EL (cell line): ENCODE results near the gene CCDC85A.

Source experiments
- DNase-seq: peaks from one replicate; pipeline ENCODE4 v3.0.0-alpha.2; 2016

Gene CCDC85A

GRCh38 chr2:56244506-56244905 is 60.7 kb downstream of the CCDC85A start:
- no peak for DNase-seq

- DNase-seq: peak; percentile 70
Observed at GRCh38 chr2:56244911-56245530, 61.2 kb downstream of the CCDC85A start.

GRCh38 chr2:56248965-56249742 is 65.4 kb downstream of the CCDC85A start:
- DNase-seq: peak; percentile 68

GRCh38 chr2:56250153-56250729 is 66.5 kb downstream of the CCDC85A start:
- DNase-seq: no peak

DNA sequence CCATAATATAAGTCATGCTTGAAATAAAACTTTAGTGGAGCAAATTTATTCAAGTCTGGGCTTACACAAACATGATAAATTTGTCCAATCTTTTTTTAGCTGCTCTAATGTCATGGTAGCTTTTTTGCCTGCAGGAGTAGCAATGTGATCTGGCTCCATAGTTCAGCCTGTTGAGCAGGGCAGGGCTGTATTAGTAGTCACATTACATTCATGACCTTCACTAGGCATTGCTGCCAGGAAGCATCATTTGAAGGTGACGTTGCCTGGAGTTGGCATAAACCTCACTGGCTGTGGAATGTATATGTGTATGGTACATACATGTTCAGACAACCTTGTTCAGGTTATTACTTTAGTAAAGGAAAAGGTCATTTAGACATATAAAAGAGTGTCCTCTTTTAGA is 76.6 kb downstream of the CCDC85A start:
- DNase-seq: no peak

DNA sequence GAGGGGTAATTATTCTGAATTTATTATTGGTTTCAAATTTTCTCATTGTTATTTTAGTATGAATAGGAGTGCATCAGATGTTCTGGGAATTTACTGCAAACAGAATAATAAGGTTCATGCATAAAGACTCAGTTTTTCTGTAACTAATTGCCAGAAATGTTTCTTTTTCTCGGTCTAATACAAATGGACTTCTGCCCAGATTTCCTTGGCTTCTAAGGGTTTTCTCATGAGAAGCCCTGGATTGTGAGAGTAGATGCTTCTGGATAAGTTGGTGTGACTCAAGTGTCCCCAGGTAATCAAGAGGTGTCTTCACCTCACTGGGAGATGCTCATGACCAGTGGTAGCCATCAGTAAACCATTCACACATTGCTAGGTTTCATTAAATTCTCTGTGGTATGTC is 78.5 kb downstream of the CCDC85A start:
- no peak for DNase-seq

- DNase-seq: peak; percentile 63
Observed at GRCh38 chr2:56263876-56264275, 80.1 kb downstream of the CCDC85A start.

DNA sequence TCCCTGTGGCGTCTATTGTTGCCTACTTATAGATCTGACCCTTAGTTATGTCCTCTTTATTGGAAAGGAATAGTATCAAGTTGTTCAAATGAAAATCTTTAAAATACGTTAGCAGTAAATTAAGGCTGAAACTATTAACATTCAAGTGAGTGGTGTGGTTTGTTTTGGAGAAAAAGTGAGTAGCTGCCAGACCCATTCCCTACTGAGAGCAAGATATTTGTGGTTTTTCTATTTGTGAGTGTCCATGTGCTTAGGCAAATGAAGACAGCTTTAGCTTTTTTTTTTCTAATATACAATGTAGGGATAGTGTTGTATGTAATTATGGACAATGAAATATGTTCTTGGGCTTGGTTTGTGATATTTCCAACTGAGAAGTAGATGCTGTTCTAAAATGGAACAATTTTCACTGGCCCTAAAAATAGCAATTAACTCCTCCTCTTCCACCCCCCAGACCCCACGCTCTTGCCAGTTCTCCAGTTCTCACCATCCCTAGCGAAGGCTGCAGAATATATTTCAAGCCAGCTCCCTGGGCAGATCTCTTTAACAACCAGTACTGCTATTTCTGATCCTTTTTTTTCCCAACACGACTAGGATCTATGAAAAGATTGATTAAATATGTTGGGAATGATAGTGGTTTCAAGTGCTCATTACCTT is 83.1 kb downstream of the CCDC85A start:
- DNase-seq: no peak

DNA sequence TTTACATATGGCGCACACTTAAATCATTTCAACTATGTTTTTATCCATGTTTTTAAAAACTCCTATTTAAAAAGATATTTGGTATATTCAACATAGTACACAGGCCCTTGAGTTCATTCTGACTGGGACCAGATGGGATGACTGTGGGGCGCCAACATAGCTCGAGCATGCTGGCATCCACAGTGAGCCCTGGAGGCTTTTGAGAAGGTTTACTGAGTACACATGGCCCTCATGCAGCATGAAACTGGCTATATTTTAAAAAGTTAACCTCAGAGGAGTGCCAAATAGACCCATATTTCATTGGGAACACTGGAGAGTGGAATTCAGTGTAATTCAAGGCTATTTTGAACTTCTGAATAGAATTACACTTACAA is 83.6 kb downstream of the CCDC85A start:
- DNase-seq: no peak

- no peak for DNase-seq
Observed at GRCh38 chr2:56268856-56269255, 85.1 kb downstream of the CCDC85A start.

DNA sequence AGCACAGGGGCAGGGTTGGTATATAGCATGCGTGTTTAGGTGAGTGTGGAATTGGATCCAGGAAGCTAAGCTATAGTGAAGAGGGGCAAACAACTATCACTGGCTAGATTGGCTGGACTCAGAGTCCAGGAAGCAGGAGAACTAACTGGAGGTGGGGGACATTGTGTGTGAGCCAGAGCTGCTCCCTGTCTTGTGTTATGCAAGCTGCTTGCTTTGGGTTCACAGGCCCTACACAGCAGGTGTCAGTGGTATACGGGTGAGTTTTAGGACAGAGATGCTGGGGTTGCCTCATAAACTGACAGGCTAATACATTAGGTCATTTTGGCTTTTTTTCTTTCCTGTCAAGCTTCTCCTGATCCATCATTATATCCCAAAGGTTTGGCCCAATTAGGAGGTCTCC is 87.5 kb downstream of the CCDC85A start:
- DNase-seq: no peak

DNA sequence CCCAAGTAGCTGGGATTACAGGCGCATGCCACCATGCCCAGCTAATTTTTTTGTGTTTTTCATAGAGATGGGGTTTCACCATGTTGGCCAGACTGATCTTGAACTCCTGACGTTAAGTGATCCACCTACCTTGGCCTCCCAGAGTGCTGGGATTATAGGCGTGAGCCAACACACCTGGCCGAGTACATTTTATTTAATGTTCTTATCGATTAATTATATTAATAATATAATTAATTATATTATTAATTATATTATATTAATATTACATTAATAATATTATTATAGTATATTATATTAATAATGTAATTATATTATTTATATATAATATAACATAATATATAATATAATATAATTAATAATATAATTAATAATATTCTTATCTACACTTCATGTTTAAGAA is 101.4 kb downstream of the CCDC85A start:
- no peak for DNase-seq

GRCh38 chr2:56286936-56287335 is 103.1 kb downstream of the CCDC85A start:
- peak; percentile 20 for DNase-seq

GRCh38 chr2:56287508-56287907 is 103.7 kb downstream of the CCDC85A start:
- DNase-seq: peak; percentile 28

DNA sequence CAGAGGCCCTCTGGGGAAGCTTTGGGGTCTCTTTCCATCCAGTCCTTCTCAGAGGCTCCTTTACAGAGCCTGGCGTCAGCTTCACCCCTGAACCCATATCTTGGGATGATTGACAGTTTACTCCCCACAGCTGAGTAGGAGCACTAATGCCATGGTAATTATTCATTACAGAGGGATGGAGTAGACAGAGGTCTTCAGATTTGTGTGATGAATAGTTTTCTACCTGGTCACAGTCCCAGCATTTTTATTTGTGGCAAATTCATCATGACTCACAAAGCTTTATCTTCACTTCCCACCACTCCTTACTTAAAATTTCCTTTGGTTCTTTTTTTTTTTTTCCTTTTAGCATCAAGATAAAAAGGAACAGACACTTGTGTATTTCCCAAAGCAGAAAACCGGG is 104.2 kb downstream of the CCDC85A start:
- peak; percentile 82 for DNase-seq

DNA sequence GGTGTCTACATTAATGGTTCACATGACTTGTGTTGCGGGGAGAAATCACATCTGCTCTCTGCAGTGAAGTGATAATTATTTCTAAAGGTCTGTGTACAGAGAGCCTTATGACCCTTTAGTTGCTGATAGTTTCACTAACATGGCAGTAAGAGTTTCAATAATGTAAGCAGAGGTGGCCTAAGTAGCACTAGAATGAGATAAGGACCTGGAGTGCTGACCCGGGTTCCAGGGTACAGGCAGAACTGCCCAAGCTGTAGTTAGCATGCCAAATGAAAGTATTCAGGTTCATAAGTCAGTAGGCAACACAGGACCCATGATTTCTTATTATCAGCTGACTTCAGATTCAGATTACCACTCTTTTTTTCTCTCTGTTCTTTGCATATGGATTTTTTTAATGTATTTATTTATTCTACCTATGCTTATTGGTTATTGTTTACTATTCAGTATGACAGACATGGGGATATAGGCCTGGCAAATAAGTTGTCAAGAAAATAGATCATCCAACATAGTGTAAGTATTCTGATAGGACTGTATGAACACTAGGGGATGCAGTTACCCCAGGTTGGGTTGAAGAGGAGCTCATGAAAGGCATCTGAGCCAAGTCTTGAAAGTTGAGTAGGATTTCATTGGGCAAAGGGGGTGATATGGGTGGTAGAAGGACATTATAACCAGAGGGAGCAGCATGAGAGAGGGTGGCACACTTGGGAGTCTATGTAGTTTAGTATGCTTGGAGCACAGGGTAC is 105.2 kb downstream of the CCDC85A start:
- DNase-seq: peak; percentile 31

DNA sequence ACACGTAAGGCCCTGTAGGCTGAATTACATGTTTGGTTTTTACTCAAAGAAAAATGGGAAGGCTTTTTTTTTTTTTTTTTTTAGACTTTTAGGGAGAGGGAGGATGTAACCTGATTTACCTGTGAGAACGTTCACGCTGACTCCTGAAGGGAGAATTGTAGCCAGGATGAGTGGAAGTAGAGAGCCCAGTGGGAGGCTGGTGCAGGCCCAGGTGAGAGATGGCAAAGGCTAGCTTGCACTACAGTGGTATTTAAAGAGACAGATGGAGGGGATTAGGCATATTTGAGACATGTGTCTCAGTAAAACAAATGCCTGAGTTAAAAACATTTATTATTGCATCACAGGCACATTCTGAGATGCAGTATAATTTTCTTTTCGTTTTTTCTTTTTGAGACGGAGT is 107.9 kb downstream of the CCDC85A start:
- DNase-seq: no peak

- no peak for DNase-seq
Observed at GRCh38 chr2:56292951-56293350, 109.2 kb downstream of the CCDC85A start.

DNA sequence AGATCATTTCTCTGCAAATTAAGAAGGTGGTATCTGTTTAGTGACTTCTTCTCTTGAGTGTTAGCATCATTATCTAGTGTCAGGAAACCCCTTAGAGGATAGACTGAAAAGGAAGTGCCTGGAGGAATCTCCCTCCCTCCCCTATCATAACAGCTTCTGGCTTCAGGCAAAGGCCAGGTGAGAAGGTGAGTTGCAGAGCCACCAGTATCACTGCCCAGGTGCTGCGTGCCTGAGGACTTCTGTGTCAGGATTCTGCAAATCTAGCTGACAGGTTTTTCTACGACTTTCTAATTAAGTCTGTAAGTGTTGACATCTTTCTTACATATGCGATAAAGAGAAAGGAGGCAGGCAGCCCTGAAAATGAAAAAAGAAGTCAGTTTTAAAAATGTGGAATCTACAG is 111.9 kb downstream of the CCDC85A start:
- DNase-seq: no peak

DNA sequence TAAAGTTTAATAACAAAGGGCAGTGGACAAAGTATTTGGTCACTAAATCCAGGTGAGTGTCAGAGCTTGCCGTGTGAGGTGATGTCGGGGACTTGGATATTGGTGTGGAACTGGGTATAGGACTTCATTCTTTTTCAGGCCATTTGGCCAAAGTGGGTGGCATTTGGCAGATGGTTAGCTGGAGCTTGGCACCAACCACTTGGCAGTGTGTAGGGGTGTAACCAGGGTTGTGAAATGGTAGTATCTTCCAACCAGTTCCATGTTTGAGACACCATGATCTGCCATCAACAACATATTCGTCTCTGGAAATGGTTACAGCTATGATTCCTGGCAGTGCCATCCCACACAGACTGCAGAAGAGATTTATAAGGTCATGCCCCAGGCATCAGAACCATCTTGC is 113.9 kb downstream of the CCDC85A start:
- DNase-seq: no peak

DNA sequence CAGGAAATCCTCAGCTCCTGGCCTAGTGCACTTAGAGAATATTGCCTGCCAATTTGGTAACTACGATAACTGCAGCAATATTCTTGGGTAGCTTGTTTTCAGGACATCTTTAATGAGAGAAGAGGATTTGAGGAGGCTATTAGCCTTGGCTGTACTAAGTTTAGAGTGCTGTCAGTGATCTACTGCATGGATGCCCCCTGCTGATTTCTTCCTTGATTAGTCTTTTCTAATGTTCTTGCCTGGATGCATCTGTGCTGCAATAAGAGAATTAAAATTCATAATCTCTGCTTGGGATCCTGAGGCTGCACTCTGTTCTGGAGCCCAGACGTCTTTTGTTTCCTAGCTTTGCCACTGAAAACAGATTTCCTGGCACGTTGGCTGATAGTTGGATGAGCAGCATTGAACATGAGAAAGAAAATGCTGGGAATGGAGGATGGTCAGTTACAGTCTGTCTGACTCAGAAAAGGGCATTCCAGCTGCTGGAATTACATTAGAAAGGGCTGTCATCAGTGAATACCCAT is 115.4 kb downstream of the CCDC85A start:
- peak; percentile 65 for DNase-seq

DNA sequence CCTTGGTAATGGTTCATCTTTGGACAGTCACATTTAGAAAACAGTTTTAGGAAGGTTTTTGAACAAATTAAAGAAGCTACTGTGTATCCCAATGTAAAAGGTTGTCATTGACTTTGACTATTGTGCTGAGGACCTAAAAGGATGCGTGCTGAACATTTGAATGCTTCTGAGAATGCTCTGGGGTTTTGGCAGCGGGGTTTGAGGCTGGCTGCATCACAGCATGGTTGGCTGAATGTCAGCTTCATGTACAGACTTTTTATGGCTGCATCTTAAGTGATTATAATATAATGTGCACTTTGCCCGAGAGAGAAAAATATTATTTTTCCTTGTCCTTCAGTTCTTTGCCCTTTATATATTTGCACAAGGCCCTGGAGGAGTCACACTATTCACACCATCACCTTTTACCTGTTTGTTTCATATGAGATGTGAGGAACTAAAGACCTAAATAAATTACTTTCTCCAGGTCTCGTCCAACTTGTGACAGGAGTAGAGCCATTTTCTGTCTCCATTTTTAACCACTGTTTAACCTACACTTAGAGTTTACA is 125.9 kb downstream of the CCDC85A start:
- no peak for DNase-seq

- DNase-seq: no peak
Observed at GRCh38 chr2:56313500-56313921, 129.7 kb downstream of the CCDC85A start.
